ENCODE results near the gene PIP5K1B. TPM values are rescaled to one million over a fixed set of nuclear protein-coding genes. Genes with fewer than 3 reads are reported as not detected.

Gene PIP5K1B
- total and polyA plus RNA-seq, 2 donors (not counting 1 experiment from before 2014, with no cell fraction given) = 11.8 to 24.1 TPM

GRCh38 chr9:68821911-68822310 lies 116.9 kb downstream of the PIP5K1B start:
- Histone ChIP-seq H3K4me2 (replicated peaks; ENCODE audit: low read depth, low read length, poor library complexity, severe bottlenecking) (no peak overlapping the region), H3K36me3 (replicated peaks in 1 of 2; ENCODE audit: control extremely low read depth in 1 of 2, control insufficient read depth in 1 of 2, extremely low read depth in 1 of 2, insufficient read depth in 2 of 2, low read length in 1 of 2) (peaks cover 2 to 42% of the 10 kb centered on the region in 2 experiments), H3K27ac (ENCODE audit: low read length in 2 of 2) (no peak overlapping the region), H3K4me1 (ENCODE audit: control insufficient read depth in 2 of 2, insufficient read depth in 2 of 2, low read length in 2 of 2) (no peaks in the 10 kb centered on the region), H3K79me2 (ENCODE audit: control insufficient read depth, insufficient read depth, low read length) (peaks cover 10% of the 10 kb centered on the region), H2AFZ (ENCODE audit: insufficient read depth, low read depth, low read length, poor library complexity, severe bottlenecking) (no peak overlapping the region), H3K9me3 (ENCODE audit: control extremely low read depth in 1 of 3, control insufficient read depth in 2 of 3, insufficient read depth in 1 of 3, low read length in 2 of 3) (no peaks in the 10 kb centered on the region), H3K4me3 (ENCODE audit: control extremely low read depth in 1 of 5, extremely low read depth in 1 of 5, insufficient read depth in 1 of 5, low read depth in 2 of 5, low read length in 4 of 5) (no peak overlapping the region), H3K9ac (ENCODE audit: low read length) (no peak overlapping the region), H4K20me1 (ENCODE audit: control insufficient read depth, insufficient read depth, low read length, poor library complexity, severe bottlenecking) (no peaks in the 10 kb centered on the region), H3K27me3 (replicated peaks in 1 of 4; ENCODE audit: control extremely low read depth in 1 of 4, control insufficient read depth in 3 of 4, insufficient read depth in 4 of 4, low read length in 3 of 4) (no peaks in the 10 kb centered on the region)
- no peaks in the 10 kb centered on the region for H3K4me1 Mint-ChIP-seq
- H3K9me3 Mint-ChIP-seq (ENCODE audit: insufficient read depth) = no peaks in the 10 kb centered on the region
- no peaks in the 10 kb centered on the region for H3K27me3 Mint-ChIP-seq
- ATAC-seq (ENCODE audit: low read depth) (no peak), DNase-seq (no peak)
- intact Hi-C loops (cut with micrococcal nuclease) = no loop called here
- 80% methylated on average over 1 of the region's 2 CpGs for WGBS (ENCODE audit: insufficient coverage)
- no peak overlapping the region for H3K4me3 Mint-ChIP-seq
- CTCF ChIA-PET = no interaction called here
- no peak overlapping the region for H3K27ac Mint-ChIP-seq
- TF ChIP-seq EZH2 (IDR thresholded peaks at IDR 0.05; ENCODE audit: borderline replicate concordance, insufficient read depth, low read depth, low read length, poor library complexity, severe bottlenecking) = no peak
- no peak for TF ChIP-seq CTCF (IDR thresholded peaks at IDR 0.05)
- POLR2A ChIA-PET = no interaction called here

- no peaks in the 10 kb centered on the region for H4K20me1 ChIP-seq (ENCODE audit: control insufficient read depth, insufficient read depth, low read length, poor library complexity, severe bottlenecking)
- H3K27ac ChIP-seq (ENCODE audit: low read length in 2 of 2) = no peak overlapping the region
- DNase-seq (no peak), ATAC-seq (ENCODE audit: low read depth) (no peak)
- WGBS (ENCODE audit: insufficient coverage) = 100% methylated on average over 1 of the region's 6 CpGs
- intact Hi-C loops (cut with micrococcal nuclease) = no loop called here
- no peaks in the 10 kb centered on the region for H3K27me3 ChIP-seq (replicated peaks in 1 of 4; ENCODE audit: control extremely low read depth in 1 of 4, control insufficient read depth in 3 of 4, insufficient read depth in 4 of 4, low read length in 3 of 4)
- Mint-ChIP-seq H3K4me1 (no peaks in the 10 kb centered on the region), H3K27ac (no peak overlapping the region), H3K4me3 (no peak overlapping the region), H3K9me3 (ENCODE audit: insufficient read depth) (no peaks in the 10 kb centered on the region), H3K27me3 (no peaks in the 10 kb centered on the region)
- H3K9ac ChIP-seq (ENCODE audit: low read length) = no peak overlapping the region
- H3K4me3 ChIP-seq (ENCODE audit: control extremely low read depth in 1 of 5, extremely low read depth in 1 of 5, insufficient read depth in 1 of 5, low read depth in 2 of 5, low read length in 4 of 5) = no peak overlapping the region
- no peak overlapping the region for H3K4me2 ChIP-seq (replicated peaks; ENCODE audit: low read depth, low read length, poor library complexity, severe bottlenecking)
- no peaks in the 10 kb centered on the region for H3K9me3 ChIP-seq (ENCODE audit: control extremely low read depth in 1 of 3, control insufficient read depth in 2 of 3, insufficient read depth in 1 of 3, low read length in 2 of 3)
- H3K79me2 ChIP-seq (ENCODE audit: control insufficient read depth, insufficient read depth, low read length) = peaks cover 10% of the 10 kb centered on the region
- TF ChIP-seq CTCF (IDR thresholded peaks at IDR 0.05) (no peak), EZH2 (IDR thresholded peaks at IDR 0.05; ENCODE audit: borderline replicate concordance, insufficient read depth, low read depth, low read length, poor library complexity, severe bottlenecking) (no peak)
- H3K36me3 ChIP-seq (replicated peaks in 1 of 2; ENCODE audit: control extremely low read depth in 1 of 2, control insufficient read depth in 1 of 2, extremely low read depth in 1 of 2, insufficient read depth in 2 of 2, low read length in 1 of 2) = peaks cover 2 to 44% of the 10 kb centered on the region in 2 experiments
- no peaks in the 10 kb centered on the region for H3K4me1 ChIP-seq (ENCODE audit: control insufficient read depth in 2 of 2, insufficient read depth in 2 of 2, low read length in 2 of 2)
- POLR2A ChIA-PET = no interaction called here
- no peak overlapping the region for H2AFZ ChIP-seq (ENCODE audit: insufficient read depth, low read depth, low read length, poor library complexity, severe bottlenecking)
- CTCF ChIA-PET = no interaction called here
Observed at GRCh38 chr9:68822596-68823165, 117.6 kb downstream of the PIP5K1B start.

Data from B cell (primary cell).